A673 (cell line): Measurements from ENCODE around the gene SNAP47.

Source experiments
- EZH2 ChIP-seq: fragments of 200-600 bp; sonication (generic); IDR thresholded peaks from 2 replicates; pipeline ENCODE4 v1.6.1; 2017; ENCODE audit warnings: borderline replicate concordance, low read depth, mild to moderate bottlenecking, mixed read lengths, antibody characterized with exemption, low read length; ENCODE audit not compliant: poor library complexity, severe bottlenecking
- TF ChIP-seq, protein P1 (sequence below): fragments of 300-800, 200-600 bp; sonication (generic); conservative IDR thresholded peaks from 2 replicates; pipeline ENCODE4 v1.5.1; 2017; ENCODE audit warnings: low read depth, mild to moderate bottlenecking, antibody characterized with exemption, low read length, moderate library complexity, mixed read lengths

- no peak for TF ChIP-seq EZH2
- TF ChIP-seq, protein P1, sequence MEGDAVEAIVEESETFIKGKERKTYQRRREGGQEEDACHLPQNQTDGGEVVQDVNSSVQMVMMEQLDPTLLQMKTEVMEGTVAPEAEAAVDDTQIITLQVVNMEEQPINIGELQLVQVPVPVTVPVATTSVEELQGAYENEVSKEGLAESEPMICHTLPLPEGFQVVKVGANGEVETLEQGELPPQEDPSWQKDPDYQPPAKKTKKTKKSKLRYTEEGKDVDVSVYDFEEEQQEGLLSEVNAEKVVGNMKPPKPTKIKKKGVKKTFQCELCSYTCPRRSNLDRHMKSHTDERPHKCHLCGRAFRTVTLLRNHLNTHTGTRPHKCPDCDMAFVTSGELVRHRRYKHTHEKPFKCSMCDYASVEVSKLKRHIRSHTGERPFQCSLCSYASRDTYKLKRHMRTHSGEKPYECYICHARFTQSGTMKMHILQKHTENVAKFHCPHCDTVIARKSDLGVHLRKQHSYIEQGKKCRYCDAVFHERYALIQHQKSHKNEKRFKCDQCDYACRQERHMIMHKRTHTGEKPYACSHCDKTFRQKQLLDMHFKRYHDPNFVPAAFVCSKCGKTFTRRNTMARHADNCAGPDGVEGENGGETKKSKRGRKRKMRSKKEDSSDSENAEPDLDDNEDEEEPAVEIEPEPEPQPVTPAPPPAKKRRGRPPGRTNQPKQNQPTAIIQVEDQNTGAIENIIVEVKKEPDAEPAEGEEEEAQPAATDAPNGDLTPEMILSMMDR: no peak
Measured at GRCh38 chr1:227731241-227731677, 4.0 kb upstream of the SNAP47 start.
